Nephron (organoid): ENCODE results near the gene MCEMP1.

ENCODE experiments used
- H3K27ac Mint-ChIP-seq, 3 experiments: 2 replicates each; pipeline ENCODE4 v1.8.0; 2020; ENCODE audit warnings: mixed read lengths in 3 of 3, mild to moderate bottlenecking in 2 of 3, moderate library complexity in 1 of 3
- H3K27me3 Mint-ChIP-seq: 2 replicates; pipeline ENCODE4 v1.8.0; 2021; ENCODE audit warnings: low read depth, mild to moderate bottlenecking, moderate library complexity, mixed read lengths
- H3K36me3 Mint-ChIP-seq: 2 replicates; pipeline ENCODE4 v1.8.0; 2020; ENCODE audit warnings: low read depth, mixed read lengths
- H3K4me1 Mint-ChIP-seq: 2 replicates; pipeline ENCODE4 v1.8.0; 2020; ENCODE audit warnings: mixed read lengths
- H3K4me3 Mint-ChIP-seq, 3 experiments: 2 replicates each; pipeline ENCODE4 v1.8.0; 2020; ENCODE audit warnings: mild to moderate bottlenecking in 3 of 3, mixed read lengths in 3 of 3, moderate library complexity in 2 of 3
- H3K9me3 Mint-ChIP-seq: 2 replicates; pipeline ENCODE4 v1.8.0; 2020; ENCODE audit warnings: mixed read lengths
- TF ChIP-seq, protein P1 (sequence below), 3 experiments: fragments of 200-600 bp; sonication (generic); IDR thresholded peaks; one replicate each; pipeline ENCODE4 v1.5.0; 2021; ENCODE audit warnings: antibody characterized with exemption in 3 of 3; ENCODE audit not compliant: unreplicated experiment in 3 of 3

Gene MCEMP1

DNA sequence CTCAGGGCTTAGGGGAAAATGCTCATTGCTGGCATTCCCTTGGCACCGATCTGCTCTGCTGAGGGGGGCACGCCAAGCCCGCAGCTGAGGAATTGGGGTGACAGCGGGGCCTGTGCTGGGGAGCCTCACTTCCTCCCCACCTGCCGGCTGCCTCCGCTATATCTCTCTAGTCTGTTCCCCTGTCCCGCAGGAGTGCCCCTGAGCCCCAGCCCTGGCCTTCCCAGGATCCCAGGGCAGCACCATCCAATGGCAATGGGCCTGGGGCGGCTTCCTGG is 30.5 kb upstream of the MCEMP1 start:
- Mint-ChIP-seq H3K27me3 (peaks cover 4% of the 10 kb centered on the region), H3K4me3 (no peak overlapping the region), H3K4me1 (no peaks in the 10 kb centered on the region), H3K9me3 (no peaks in the 10 kb centered on the region), H3K27ac (no peak overlapping the region), H3K36me3 (no peaks in the 10 kb centered on the region)
- TF ChIP-seq, protein P1, sequence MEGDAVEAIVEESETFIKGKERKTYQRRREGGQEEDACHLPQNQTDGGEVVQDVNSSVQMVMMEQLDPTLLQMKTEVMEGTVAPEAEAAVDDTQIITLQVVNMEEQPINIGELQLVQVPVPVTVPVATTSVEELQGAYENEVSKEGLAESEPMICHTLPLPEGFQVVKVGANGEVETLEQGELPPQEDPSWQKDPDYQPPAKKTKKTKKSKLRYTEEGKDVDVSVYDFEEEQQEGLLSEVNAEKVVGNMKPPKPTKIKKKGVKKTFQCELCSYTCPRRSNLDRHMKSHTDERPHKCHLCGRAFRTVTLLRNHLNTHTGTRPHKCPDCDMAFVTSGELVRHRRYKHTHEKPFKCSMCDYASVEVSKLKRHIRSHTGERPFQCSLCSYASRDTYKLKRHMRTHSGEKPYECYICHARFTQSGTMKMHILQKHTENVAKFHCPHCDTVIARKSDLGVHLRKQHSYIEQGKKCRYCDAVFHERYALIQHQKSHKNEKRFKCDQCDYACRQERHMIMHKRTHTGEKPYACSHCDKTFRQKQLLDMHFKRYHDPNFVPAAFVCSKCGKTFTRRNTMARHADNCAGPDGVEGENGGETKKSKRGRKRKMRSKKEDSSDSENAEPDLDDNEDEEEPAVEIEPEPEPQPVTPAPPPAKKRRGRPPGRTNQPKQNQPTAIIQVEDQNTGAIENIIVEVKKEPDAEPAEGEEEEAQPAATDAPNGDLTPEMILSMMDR (IDR thresholded peaks at IDR 0.05; ENCODE audit: unreplicated experiment in 3 of 3) = no peak

DNA sequence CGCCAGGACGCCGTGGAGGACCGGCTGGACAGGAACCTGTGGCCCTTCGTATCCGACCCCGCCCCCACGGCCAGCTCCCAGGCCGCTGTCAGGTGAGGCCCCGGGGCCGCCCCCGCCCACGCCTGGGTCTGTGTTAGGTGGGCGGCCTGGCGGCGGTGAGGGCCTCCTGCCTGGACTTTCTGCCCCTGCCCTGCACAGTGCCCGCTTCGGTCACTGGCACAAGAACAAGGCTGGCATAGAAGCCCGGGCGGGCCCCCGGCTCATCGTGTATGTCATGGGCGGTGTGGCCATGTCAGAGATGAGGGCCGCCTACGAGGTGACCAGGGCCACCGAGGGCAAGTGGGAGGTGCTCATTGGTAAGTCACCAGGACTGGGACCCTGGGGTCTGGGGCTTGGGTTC is 29.7 kb upstream of the MCEMP1 start:
- Mint-ChIP-seq H3K9me3 (no peaks in the 10 kb centered on the region), H3K36me3 (no peaks in the 10 kb centered on the region), H3K27me3 (peaks cover 8% of the 10 kb centered on the region), H3K27ac (no peak overlapping the region), H3K4me3 (no peak overlapping the region), H3K4me1 (peaks cover 3% of the 10 kb centered on the region)
- TF ChIP-seq, protein P1 (IDR thresholded peaks at IDR 0.05; ENCODE audit: unreplicated experiment in 3 of 3) = no peak

DNA sequence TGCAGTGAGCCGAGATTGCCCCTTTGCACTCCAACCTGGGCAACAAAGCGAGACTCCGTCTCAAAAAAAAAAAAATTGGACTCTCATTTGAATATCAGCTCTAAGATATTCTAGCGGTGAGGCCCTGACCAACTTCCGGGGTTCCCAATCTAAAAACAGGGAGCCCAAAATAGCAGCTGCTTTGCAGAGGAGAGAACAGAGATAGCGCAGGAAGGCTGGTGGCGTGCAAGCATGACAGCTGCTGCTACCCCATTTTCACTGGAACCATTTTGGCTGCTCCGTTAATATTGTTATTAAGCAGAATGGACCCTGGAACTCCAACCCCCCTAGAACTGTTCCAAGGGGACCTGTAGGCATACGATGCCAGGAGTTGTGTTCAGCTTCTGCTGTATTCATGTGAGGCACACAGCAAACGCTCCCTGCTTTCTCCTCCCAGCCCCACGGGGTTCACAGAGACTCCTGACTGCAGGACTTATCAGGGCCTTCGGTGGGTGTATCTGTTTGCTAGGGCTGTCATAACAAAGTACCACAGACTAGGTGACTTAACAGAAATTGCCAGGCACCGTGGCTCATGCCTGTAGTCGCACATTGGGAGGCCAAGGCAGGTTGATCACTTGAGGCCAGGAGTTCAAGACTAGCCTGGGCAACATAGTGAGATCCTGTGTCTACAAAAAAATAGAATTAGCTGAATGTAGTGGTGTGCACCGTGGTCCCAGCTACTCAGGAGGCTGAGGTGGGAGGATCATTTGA is 28.4 kb upstream of the MCEMP1 start:
- Mint-ChIP-seq H3K4me1 (peaks cover 10% of the 10 kb centered on the region), H3K36me3 (no peaks in the 10 kb centered on the region), H3K27ac (no peak overlapping the region), H3K27me3 (peaks cover 17% of the 10 kb centered on the region), H3K9me3 (no peaks in the 10 kb centered on the region), H3K4me3 (no peak overlapping the region)
- TF ChIP-seq, protein P1 (IDR thresholded peaks at IDR 0.05; ENCODE audit: unreplicated experiment in 3 of 3) = no peak

DNA sequence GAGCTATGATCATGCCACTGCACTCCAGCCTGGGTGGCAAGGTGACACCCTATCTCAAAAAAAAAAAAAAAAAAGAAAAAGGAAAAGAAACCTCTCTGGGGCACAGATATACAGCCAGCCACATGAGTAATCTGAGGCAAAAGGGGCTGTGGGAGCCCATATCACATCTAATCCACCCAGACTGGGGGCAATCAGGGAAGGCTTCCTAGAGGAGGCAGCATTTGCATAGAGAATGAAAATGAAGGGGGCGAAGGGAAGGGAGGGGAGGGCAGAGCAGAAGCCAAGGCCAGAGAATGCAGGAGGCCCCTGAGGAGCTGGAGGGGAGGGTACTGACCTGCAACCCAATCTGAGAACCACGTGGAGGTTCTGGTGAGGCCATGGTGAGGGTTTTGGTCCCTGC is 26.7 kb upstream of the MCEMP1 start:
- Mint-ChIP-seq H3K36me3 (no peaks in the 10 kb centered on the region), H3K4me3 (no peak overlapping the region), H3K9me3 (no peaks in the 10 kb centered on the region), H3K27me3 (peaks cover 17% of the 10 kb centered on the region), H3K4me1 (peaks cover 10% of the 10 kb centered on the region), H3K27ac (no peak overlapping the region)
- TF ChIP-seq, protein P1 (IDR thresholded peaks at IDR 0.05; ENCODE audit: unreplicated experiment in 3 of 3) = no peak

DNA sequence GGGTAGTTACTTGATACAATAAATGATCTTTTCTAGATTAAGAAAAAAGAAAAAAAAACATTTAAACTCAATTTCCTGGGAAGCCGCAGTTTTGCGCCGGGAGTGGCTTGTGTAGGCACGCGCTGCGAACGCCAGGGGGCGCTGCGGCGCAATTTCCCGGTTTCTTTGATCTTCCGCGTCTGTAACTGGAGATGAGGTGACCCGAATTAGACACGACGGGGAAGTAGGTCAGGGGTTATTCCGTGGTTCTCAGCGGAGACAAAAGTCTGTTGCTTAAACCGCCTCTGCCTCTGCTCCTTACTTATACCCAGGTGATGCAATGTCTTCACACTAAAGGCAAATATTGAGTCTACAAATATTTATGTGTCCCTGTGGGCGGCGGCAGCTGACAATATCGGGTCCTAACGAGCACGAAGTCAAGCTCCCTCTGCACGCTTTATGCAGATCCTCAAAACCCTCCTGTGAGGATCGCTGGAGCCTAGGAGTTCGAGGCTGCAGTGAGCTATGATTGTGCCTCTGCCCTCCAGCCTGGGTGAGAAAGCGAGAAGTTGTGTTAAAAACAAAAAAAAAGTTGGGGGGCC is 24.7 kb upstream of the MCEMP1 start:
- peaks cover 10% of the 10 kb centered on the region for H3K4me1 Mint-ChIP-seq
- H3K27me3 Mint-ChIP-seq = peaks cover 24% of the 10 kb centered on the region
- H3K4me3 Mint-ChIP-seq = peak overlapping the region; percentile 37 to 74 (median 61)
- peak overlapping the region in 1 of 3 experiments; percentile 68 for H3K27ac Mint-ChIP-seq
- TF ChIP-seq, protein P1 (IDR thresholded peaks at IDR 0.05; ENCODE audit: unreplicated experiment in 3 of 3) = peak; percentile 99 to 100 (median 100)
- H3K36me3 Mint-ChIP-seq = no peaks in the 10 kb centered on the region
- no peaks in the 10 kb centered on the region for H3K9me3 Mint-ChIP-seq

DNA sequence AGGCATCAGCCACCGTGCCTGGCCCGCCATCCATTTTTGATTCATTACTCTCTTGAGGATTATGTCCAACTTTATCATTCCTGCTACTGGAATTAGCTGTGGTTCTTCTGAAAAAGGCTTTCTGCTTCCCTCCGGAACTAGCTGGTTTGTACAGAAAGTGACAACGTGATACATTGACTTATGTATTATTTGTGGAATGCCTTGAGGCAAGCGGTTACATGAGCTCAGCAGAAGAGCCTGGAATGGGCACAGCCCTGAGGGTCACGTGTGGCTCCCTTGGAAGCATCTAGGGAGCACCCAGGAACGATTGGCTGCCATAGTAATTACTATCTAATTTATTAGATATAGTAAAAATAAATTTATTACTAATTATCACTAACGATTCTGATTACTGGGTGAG is 22.5 kb upstream of the MCEMP1 start:
- H3K4me3 Mint-ChIP-seq = no peak overlapping the region
- H3K36me3 Mint-ChIP-seq = no peaks in the 10 kb centered on the region
- no peaks in the 10 kb centered on the region for H3K9me3 Mint-ChIP-seq
- peaks cover 15% of the 10 kb centered on the region for H3K4me1 Mint-ChIP-seq
- H3K27ac Mint-ChIP-seq = no peak overlapping the region
- peaks cover 30% of the 10 kb centered on the region for H3K27me3 Mint-ChIP-seq
- TF ChIP-seq, protein P1 (IDR thresholded peaks at IDR 0.05; ENCODE audit: unreplicated experiment in 3 of 3) = no peak
